Suppressor macrophage treated with lipopolysaccharide for 4 hours (primary cell): Measurements from ENCODE around the gene ANKRD53.

Experiments
- DNase-seq: peaks from one replicate; pipeline ENCODE4 v3.0.0-alpha.2; 2020

The ANKRD53 gene

GRCh38 chr2:70978341-70979179 lies at the start of gene ANKRD53:
TSS of gene ANKRD53 (plus strand) at chr2:70978630. CDS start at chr2:70978646, 16 bp downstream.
- peak; percentile 28 for DNase-seq

- DNase-seq, result no peak
Observed at GRCh38 chr2:70930371-70931329, 47.8 kb upstream of the ANKRD53 start.

DNA sequence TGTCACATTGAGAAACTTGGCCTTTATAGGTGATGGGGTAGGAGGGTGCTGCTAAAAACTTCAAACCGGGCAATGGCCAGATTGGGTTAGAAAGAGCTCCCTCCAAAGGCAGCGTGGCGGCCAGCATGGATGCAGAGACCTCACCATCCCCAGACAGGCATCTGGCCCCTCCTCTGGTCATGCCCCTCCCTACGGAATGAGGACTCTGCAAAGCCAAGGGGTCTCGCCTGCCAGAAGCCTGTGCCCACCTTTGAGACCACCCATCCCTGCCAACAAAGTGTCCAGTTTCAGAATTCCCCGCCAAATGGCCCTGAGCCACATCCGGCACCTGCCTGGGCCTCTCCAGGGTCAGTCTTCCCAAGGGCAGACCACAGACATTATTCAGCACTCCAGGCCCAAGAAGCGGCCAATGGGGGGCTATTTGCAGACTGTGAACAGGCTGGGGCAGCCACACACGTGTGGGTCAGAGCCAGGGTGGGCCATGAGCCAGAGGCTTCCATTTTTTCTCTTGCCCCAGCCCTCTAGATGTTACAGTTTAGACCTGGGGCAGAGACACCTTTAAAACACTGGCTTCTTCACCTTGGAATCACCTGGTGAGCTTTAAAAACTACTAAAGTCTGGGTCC lies 46.9 kb upstream of the ANKRD53 start:
- DNase-seq, result no peak

DNA sequence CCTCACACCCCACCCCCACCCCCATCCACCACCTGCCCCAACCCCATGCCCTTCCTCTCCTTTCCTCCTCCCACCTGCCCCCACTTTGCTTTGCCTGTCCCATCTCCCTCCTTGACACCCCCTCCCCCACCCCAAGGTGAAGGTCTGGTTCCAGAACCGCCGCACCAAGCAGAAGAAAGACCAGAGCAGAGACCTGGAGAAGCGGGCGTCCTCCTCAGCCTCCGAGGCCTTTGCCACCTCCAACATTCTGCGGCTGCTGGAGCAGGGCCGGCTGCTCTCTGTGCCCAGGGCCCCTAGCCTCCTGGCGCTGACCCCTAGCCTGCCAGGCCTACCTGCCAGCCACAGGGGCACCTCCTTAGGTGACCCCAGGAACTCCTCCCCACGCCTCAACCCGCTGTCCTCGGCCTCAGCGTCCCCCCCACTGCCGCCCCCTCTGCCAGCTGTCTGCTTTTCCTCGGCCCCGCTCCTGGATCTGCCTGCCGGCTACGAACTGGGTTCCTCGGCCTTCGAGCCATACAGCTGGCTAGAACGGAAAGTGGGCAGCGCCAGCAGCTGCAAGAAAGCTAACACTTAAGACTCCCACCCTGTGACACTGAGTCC lies 45.7 kb upstream of the ANKRD53 start:
- no peak for DNase-seq

DNA sequence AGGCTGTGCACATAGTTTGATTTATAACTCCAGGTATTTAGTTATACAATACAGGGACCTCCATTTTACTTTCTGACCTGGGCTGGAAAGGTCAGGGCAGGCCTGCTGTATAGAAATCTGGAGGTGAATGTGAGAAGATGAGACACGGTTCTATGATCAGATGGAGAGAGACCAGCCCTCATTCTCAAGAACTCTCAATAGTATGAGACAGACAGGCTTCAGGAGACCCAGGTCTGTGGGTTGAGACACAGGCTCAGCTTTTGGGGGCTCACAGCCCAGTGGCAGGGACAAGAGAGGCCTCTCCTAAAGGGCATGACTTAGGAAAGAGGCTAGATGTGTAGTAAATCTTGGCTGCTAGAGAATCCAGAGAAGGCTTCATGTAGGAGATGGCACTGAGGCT lies 43.4 kb upstream of the ANKRD53 start:
- no peak for DNase-seq

DNA sequence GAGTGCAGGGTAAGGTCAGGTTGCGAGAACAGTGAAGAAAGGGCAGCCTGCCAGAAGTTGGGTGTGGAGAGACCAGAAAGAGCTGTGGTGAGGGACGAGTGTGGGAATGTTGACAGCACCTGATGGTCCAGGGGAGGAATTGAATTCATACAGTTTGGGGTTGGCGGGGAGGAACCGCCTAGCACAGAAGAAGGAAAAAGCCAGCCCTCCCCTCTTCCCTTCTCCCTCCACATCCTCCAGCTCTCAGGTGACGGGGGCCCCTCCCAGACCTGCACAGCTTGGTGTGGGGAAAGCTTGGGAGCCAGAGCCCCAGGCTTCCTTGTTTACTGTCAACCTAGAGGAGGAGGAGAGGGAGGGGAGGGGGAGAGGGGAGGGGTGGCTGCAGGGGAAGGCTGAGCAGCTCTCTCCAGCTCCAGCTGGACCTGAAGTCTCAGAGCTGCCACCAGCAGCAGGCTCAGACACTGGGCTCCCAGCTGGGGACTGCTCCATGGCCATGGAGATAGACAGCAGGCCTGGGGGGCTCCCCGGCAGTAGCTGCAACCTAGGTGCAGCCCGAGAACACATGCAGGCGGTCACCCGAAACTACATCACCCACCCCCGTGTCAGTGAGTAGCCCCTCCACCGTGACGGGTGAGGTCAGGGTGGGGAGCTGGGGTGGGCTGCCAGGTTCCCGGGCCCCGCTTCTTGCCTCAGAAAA lies 42.8 kb upstream of the ANKRD53 start, which contains the start of gene ATP6V1B1:
ATP6V1B1 (plus strand) TSS at position 433 of the 697 bp plus-strand sequence; CDS start at position 488, 55 bp downstream.
- no peak for DNase-seq

DNA sequence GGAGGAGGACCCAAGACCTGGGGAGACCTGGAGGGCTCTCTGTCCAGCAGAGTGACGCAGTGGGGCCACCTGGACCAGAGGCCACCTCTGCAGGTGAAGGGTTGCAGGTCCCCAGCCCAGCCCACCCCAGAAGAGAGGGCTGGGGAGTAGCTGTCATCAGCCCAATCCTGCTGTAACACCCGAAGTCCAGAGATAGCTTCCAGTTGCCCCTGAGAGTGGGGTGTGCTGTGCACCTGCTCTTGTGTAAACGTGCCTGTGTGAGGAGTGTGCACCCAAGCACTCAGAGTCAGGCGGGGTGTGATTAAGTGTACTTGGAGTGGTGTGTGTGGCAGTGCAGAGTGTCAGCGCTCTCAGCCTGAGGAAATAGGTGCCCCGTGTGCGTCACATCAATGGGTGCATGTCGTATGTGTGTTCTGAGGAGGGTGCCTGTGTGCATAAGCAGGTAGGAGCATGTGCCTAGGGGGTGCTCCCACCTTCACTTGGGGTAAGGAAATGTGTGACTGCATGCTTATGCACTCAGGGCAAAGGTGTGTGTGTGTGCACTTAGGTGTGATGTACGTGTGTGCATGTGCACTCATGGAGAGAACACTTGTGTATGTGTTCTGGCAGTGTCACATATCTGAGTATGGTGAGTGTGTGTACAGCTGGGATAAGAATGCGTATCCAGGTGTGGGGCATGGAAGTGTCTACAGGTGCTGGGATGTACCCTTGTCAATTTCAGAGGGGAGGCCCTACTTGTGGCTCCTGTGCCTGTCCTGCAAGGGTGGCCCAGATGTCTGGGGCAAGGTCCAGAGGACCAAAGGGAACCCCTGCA lies 42.1 kb upstream of the ANKRD53 start:
- no peak for DNase-seq

DNA sequence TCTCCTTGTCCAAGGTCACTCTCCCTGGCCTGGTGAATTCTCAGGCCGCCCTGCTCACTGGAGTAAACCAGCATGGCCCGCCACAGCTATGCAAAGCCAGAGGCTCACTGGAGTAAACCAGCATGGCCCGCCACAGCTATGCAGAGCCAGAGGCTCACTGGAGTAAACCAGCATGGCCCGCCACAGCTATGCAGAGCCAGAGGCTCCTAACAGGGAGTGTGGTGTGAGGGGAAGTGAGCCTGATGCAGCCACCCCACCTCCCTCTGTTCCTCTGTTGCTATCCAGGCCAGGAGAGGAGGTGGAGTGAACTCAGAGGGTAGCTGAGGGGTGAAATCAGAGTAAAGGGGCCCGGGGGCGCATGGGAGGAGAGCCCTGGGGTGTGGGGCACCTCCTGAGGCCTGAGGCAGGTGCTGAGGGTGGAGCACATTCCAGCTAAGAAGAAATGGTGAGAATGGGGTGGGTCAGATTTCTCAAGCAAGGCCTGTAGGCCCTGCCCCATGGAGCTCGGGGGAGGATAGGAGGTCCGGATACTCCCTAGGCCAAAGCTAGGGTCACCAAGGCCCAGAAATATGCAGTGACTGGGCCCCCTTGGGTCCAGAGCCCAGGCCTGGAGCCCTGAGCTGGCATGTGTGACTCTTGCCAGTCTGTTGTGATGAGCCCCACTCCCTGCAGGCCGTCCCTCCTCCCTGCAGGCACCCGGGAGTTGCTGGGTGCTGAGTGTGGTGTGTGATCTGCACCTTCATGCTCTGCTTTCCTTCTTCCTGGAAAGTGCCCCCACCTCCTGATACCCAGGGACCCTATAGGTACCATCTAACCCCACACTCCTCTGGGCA lies 41.2 kb upstream of the ANKRD53 start:
- no peak for DNase-seq

- no peak for DNase-seq
Observed at GRCh38 chr2:70937866-70938585, 40.4 kb upstream of the ANKRD53 start.

DNA sequence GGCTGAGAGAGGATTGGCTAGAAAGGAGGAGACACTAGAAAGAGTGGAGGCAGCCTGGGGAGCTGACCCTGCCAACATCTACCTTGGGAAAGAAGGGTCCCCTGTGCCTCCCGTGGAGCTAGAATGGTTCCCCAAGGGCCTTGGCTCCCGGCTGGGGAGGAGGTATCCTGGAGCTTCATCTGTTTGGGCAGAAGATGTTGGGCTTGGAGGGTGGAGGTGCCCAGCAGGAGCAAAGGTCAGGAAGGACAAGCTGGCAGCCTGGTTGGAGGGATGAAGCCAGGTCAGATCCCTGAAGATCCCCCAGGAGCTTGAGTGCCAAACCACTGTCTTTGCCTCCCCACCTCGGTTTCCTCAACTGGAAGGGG lies 39.9 kb upstream of the ANKRD53 start:
- DNase-seq, result no peak

DNA sequence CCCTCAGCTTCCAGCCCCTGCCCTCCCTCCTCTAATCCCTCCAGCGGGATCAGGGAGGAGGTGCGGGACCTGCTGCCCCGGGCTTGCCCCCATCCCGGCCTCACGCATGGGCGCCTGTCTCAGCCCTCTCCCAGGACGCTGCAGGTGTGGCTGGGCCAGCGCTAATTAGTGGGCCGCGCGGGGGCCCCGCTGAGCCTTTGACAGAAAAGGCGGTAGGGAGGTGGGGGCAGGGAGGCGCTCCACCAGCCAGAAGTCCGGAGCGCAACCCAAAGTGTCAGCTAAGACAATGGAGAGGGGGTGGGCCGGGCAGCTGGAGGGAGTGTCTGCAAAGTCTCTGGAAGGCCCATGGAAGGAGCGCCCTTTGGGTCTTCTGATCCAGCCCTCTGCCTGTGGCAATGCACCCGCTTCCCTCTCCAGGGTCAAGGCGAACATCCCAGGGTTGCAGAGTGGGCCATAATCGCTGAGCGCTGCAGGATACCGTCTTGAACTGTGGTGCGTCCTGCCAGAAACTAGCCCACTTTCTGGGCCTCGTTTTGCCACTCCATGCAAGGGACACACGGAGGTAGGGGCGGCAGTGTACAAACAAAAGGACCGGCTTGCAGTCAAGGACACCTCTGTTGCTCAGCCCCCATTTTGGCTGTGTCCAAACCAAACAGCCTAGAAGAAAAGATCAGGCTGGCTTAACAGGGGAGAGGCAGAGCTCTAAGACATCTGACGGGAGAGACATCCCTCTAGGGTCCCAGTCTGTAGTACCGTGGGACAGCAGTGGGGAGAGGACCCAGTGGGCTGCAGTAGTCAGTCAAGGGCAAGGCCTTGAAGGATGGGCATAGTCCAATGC lies 39.2 kb upstream of the ANKRD53 start:
- DNase-seq, result no peak

DNA sequence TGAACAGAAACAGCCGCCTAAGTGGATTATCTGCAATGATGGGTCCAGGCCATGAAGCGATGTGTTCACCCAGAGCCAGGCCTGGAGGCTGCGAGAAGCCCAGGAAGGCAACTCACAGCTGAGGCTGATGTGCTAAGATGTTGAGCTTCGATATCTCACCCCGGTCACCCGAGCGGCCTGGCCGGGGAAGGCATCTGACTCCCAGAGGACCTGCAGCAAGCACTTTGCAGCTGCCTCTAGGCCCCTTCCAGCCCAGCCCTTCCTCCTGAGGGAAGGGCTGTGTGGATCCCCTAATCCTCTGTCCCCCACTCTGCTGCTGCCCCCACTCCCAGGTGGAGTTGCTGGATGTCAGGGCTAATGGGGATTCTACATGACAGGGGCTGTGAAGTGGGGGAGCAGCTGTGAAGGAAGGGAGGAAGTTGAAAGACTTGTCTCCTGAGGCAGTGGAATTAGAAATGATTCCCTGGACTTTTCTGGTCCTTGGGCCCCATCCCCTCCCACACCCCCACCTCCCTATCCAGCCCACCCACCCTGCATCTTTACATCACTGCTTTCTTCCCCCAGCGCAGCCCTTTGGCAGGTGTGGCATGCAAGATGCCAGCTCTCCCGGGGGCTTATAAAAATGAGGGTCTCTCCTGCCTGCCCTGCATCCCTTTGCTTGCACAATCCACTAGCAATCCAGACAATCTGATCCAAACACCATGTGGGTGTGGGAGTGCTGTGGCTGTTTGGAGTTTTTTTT lies 38.4 kb upstream of the ANKRD53 start:
- no peak for DNase-seq

- DNase-seq, result no peak
Observed at GRCh38 chr2:70941186-70941585, 37.2 kb upstream of the ANKRD53 start.

DNA sequence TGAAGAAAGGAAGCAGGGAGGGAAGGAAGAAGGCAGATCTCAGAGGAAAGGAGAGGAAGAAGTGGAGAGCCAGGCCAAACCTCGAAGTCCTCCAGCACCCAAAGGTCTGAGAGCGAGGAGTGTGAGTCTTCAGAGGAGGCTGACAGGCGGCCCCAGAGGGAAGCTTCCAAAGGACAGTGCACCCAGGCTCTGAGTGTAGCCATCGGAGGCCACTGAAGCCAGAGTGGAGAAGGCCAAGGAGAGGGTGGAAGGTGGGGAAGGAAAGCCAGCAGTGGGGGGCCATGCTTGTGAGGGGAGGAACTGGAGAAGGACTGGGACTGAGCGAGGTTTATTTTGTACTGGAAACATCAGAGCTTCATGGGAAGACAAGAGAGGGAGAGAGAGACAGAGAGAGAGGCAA lies 36.7 kb upstream of the ANKRD53 start:
- DNase-seq, result no peak

DNA sequence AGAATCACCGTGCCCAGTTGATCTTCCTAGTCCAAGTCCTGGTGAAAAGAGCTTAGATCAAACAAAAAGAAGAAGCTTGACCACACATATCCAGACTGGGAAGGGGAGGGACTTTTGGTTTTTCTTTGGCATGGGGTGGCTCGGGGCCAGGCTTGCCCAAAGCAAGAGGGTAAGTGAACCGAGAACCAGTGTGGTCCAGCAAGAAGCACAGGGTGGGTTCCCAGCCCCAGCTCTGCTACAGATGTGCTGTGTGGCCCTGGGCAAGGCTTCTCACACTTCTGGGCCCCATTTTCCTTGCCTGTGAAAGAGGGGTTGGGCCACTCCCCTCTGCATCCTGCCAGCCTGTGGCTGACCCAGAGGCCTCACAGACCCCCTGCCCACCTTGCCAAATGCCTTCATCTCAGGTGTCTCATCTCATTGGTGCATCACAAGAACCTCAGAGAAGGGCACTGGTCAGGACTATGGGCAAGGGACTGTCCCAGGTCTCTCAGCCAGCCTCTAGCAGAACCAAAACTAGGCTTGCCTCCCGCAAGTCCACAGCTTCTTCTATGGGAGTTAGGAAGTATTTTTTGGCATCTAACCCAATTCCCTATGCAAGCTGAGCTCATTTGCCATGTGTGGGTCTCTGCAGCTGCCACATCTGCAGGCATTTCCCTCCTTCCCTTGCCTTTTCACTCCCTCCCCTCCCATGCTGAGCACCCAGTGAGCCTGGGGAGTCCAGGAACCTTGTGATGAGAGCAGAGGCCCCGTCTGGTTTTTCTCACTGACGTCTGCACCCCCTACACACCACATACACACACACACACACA lies 35.8 kb upstream of the ANKRD53 start:
- no peak for DNase-seq

DNA sequence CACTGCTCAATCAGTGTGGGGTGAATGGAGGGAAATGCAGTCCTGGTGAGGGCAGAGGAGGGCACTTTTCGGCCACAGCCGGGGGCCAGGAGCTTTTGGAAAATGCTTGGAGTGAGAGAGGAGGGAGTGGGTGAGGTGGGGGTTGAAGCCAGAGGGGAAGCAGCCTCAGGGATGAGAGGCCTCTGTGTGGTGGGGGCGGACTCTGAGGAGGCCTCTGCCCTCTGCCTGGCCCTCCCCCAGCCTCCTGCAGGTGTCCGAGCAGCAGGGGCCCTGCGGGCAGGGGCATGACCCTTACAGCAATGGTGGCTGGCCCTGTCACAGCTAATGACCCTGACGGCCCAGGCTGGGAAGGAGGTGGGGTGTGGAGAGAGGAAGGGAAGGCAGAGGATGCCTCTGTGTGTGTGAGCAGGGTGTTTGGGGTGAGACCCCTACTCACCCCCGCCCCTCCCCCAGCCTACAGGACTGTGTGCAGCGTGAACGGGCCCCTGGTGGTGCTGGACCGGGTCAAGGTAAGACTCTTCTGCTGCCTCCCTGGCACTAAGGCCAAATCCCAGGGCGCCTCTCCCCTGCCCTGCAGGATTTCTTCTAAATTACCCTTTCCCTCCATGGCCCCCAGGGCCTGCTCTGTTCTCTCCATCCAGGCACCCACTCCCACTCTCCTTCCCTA lies 35.1 kb upstream of the ANKRD53 start:
- no peak for DNase-seq
